PC-3 (cell line): ENCODE results near the gene MYLK4.

Source experiments
- EZH2 ChIP-seq: fragments of 300-600 bp; sonication (generic); IDR thresholded peaks from one replicate; pipeline ENCODE4 v1.6.1; 2017; ENCODE audit warnings: antibody characterized with exemption, mild to moderate bottlenecking, low read length; ENCODE audit not compliant: unreplicated experiment
- TF ChIP-seq, protein P1 (sequence below): fragments of 300-600 bp; sonication (generic); conservative IDR thresholded peaks from 2 replicates; pipeline ENCODE4 v1.5.1; 2017; ENCODE audit warnings: antibody characterized with exemption, low read depth, mild to moderate bottlenecking, low read length

GRCh38 chr6:2756687-2757224, 6.0 kb upstream of the MYLK4 start:
- TF ChIP-seq, protein P1, sequence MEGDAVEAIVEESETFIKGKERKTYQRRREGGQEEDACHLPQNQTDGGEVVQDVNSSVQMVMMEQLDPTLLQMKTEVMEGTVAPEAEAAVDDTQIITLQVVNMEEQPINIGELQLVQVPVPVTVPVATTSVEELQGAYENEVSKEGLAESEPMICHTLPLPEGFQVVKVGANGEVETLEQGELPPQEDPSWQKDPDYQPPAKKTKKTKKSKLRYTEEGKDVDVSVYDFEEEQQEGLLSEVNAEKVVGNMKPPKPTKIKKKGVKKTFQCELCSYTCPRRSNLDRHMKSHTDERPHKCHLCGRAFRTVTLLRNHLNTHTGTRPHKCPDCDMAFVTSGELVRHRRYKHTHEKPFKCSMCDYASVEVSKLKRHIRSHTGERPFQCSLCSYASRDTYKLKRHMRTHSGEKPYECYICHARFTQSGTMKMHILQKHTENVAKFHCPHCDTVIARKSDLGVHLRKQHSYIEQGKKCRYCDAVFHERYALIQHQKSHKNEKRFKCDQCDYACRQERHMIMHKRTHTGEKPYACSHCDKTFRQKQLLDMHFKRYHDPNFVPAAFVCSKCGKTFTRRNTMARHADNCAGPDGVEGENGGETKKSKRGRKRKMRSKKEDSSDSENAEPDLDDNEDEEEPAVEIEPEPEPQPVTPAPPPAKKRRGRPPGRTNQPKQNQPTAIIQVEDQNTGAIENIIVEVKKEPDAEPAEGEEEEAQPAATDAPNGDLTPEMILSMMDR, result no peak
- TF ChIP-seq EZH2, result no peak
